PC-9 (cell line): ENCODE measurements around the gene B4GALT1. TPM values are rescaled to one million over a fixed set of nuclear protein-coding genes. Genes with fewer than 3 reads are reported as not detected.

Source experiments
- BruUV-seq: library from RNA; stranded (reverse); fragments of 400-500 nt; replicated peaks from 2 replicates; lab custom pipeline; 2021; lab: Mats Ljungman, UMichigan
- CTCF ChIA-PET: fragments of 300-600 bp; sonication (Branson Sonifier 250); formaldehyde crosslinking; loops from one replicate; lab custom pipeline; 2022; ENCODE audit warnings: antibody characterized with exemption; lab: Charles Lee
- POLR2A ChIA-PET: fragments of 300-600 bp; sonication (Branson Sonifier 250); formaldehyde crosslinking; loops from one replicate; lab custom pipeline; 2022; ENCODE audit warnings: antibody characterized with exemption; ENCODE audit not compliant: unreplicated experiment; lab: Charles Lee
- DNase-seq, 2 experiments: peaks; one replicate each; pipeline versions ENCODE4 v3.0.0 to v3.0.0-alpha.2; 2015 to 2022; ENCODE audit warnings: mixed read lengths in 1 of 2
- H2AFZ ChIP-seq: fragments of 200-600 bp; sonication (generic); 2 replicates; pipeline ENCODE4 v1.8.1; 2017; ENCODE audit warnings: antibody characterized with exemption
- H3F3A ChIP-seq: fragments of 200-600 bp; sonication (generic); 2 replicates; pipeline ENCODE4 v1.8.1; 2017; ENCODE audit warnings: antibody characterized with exemption, mild to moderate bottlenecking, low read depth; ENCODE audit not compliant: insufficient read depth
- H3K27ac ChIP-seq: fragments of 200-600 bp; sonication (generic); 2 replicates; pipeline ENCODE4 v1.6.1; 2016; ENCODE audit warnings: mixed run types
- H3K27me3 ChIP-seq: fragments of 200-600 bp; sonication (generic); 2 replicates; pipeline ENCODE4 v1.6.1; 2016; ENCODE audit warnings: low read depth, mixed run types; ENCODE audit not compliant: insufficient read depth
- H3K36me3 ChIP-seq: fragments of 200-600 bp; sonication (generic); 2 replicates; pipeline ENCODE4 v1.6.1; 2016; ENCODE audit warnings: low read depth, mixed run types
- H3K4me1 ChIP-seq: fragments of 200-600 bp; sonication (generic); replicated peaks from 2 replicates; pipeline ENCODE4 v1.6.1; 2016; ENCODE audit warnings: mixed run types; ENCODE audit not compliant: insufficient read depth
- H3K4me2 ChIP-seq: fragments of 200-600 bp; sonication (generic); 2 replicates; pipeline ENCODE4 v1.6.1; 2017; ENCODE audit warnings: mixed run types
- H3K4me3 ChIP-seq: fragments of 200-600 bp; sonication (generic); 2 replicates; pipeline ENCODE4 v1.6.1; 2016; ENCODE audit warnings: mixed run types
- H3K79me2 ChIP-seq: fragments of 200-600 bp; sonication (generic); 2 replicates; pipeline ENCODE4 v1.6.1; 2017; ENCODE audit warnings: low read depth, mixed run types
- H3K9me2 ChIP-seq: fragments of 200-600 bp; sonication (generic); 2 replicates; pipeline ENCODE4 v1.8.1; 2017; ENCODE audit warnings: mild to moderate bottlenecking; ENCODE audit not compliant: insufficient read depth
- H3K9me3 ChIP-seq: fragments of 200-600 bp; sonication (generic); 2 replicates; pipeline ENCODE4 v1.8.1; 2016; ENCODE audit warnings: low read depth; ENCODE audit not compliant: insufficient read depth
- H4K20me1 ChIP-seq: fragments of 200-600 bp; sonication (generic); 2 replicates; pipeline ENCODE4 v1.8.1; 2017; ENCODE audit not compliant: insufficient read depth
- EZH2 ChIP-seq: fragments of 200-600 bp; sonication (generic); IDR thresholded peaks from 2 replicates; pipeline ENCODE4 v1.8.0; 2017; ENCODE audit warnings: antibody characterized with exemption, low read depth
- intact Hi-C: fragments of 100-400 bp; cut with micrococcal nuclease; formaldehyde crosslinking; loops from one replicate; pipeline ENCODE4 v1.10.0; 2022; ENCODE audit not compliant: unreplicated experiment
- total RNA-seq: library from RNA; stranded (reverse); gene quantifications from 2 replicates; pipeline ENCODE4 v1.2.3, GENCODE V29; 2021
- TF ChIP-seq, protein P1 (sequence below): fragments of 200-600 bp; sonication (generic); conservative IDR thresholded peaks from 2 replicates; pipeline ENCODE4 v1.6.1; 2017; ENCODE audit warnings: mixed run types, antibody characterized with exemption, mild to moderate bottlenecking, moderate library complexity

Gene B4GALT1
- total RNA-seq, 1 experiment from 2014 or later, result 87.2 TPM

DNA sequence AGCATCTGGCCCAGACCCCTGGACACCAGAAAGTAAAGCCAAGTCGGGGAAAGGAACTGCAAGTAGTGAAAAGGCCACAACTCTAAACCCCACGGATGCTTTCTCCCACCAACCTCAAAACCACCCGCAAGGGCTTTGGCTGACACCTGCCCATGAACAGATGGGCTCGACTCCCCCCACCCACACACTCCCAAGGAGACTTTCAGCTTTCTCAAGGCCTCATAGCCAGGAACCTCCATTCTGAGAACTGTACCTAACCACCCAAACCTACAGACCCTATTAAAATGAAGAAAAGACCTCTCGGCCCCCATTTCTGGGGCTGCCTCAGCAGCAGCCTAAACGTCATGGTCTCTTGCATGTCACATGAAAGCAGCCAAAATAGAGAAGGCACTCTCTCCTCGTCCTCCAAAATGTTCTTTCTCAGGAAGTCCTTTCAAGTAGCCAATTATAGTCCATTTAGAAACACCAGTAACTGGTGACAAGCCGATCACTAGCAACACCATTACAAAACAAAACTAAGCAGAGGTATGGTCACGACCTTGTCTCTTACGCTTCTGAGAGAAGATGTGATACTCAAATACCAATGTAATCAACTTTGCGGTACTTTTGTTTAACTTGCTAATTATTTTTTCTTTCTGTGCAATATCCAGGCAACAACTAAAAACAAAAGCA is 2.9 kb downstream of the B4GALT1 start:
- no peak for DNase-seq
- Histone ChIP-seq H3K4me1 (peaks cover 67% of the 10 kb centered on the region), H3K27me3 (no peaks in the 10 kb centered on the region), H2AFZ (no peak overlapping the region), H3K9me3 (no peaks in the 10 kb centered on the region), H3K4me3 (peak overlapping the region; percentile 93; the same call in 1 of the 2 replicates), H3K27ac (peak overlapping the region; percentile 100), H4K20me1 (no peaks in the 10 kb centered on the region), H3K4me2 (peak overlapping the region; percentile 94), H3K9me2 (no peaks in the 10 kb centered on the region), H3F3A (peaks cover 55% of the 10 kb centered on the region), H3K36me3 (0 out of 2 replicates have a peak, but pooled peaks cover 3% of the 10 kb centered on the region), H3K79me2 (peaks cover 67% of the 10 kb centered on the region)
- BruUV-seq, result no TSS peak
- ChIA-PET POLR2A (no interaction called here), CTCF (no interaction called here)
- TF ChIP-seq, protein P1, sequence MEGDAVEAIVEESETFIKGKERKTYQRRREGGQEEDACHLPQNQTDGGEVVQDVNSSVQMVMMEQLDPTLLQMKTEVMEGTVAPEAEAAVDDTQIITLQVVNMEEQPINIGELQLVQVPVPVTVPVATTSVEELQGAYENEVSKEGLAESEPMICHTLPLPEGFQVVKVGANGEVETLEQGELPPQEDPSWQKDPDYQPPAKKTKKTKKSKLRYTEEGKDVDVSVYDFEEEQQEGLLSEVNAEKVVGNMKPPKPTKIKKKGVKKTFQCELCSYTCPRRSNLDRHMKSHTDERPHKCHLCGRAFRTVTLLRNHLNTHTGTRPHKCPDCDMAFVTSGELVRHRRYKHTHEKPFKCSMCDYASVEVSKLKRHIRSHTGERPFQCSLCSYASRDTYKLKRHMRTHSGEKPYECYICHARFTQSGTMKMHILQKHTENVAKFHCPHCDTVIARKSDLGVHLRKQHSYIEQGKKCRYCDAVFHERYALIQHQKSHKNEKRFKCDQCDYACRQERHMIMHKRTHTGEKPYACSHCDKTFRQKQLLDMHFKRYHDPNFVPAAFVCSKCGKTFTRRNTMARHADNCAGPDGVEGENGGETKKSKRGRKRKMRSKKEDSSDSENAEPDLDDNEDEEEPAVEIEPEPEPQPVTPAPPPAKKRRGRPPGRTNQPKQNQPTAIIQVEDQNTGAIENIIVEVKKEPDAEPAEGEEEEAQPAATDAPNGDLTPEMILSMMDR, result no peak
- no peak for TF ChIP-seq EZH2
- intact Hi-C loops, result no loop called here

DNA sequence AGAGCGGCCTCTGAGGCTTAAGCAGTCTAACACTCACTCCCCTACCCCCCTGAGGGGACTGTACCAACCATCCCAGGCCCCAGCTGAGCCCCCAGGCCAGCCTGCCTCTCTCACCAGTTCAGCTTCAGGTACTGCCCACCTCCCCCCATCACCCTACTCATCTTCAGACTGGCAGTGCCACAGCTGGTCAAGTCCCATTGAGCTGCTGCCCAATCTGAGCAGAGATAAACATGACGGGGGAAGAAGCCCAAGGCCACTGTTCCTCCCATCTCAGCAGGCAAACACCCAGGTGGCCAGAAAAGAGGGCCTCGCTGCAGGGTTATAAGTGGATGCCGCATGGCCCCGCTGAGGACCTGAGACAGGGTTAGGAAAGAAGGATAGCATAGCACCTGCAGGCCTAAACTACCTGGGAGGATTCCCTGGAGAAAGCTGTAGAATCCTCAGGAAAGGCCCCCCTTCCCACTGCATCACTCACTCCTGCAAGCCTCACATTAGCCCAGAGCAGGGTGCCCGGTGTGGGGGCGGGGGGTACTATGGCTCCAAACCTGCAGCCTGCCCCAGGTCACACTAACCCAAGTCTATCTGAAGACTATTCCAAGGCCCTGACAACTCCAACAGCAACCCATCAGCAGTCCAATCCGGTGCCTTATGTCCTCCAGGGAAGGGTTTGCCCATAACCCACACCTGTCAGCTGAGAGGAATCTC is 3.6 kb downstream of the B4GALT1 start:
- H3K4me3 ChIP-seq, result peak overlapping the region; percentile 93
- TF ChIP-seq, protein P1, result no peak
- no peak for TF ChIP-seq EZH2
- peak overlapping the region; percentile 94 for H3K4me2 ChIP-seq

DNA sequence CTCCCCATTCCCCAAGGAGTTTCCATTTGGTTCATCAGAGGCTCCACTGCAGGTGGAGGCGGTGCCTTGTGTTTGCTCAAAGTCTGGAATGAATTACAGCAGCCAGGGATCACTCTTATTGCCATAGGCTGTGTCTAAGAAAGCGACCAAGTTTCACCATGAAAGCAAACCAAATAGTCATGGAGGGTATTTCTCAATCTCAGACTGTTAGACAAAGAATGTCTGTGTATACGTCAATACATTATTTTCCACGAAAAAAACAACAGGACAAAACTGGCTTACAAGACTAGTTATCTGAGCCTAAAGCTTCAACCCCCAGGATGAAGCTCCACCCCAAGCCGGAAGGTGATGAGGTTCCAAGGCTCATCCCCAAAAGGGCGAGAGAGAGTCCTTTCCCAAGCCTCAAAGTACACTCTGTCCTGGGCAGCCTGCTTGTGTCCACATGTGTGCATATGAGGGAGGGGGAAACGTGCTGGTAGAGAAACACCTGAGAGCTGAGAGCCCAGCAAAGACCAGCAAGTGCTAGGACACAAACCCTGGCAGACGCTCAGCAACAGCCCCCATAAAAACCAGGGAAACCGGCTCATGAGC is 4.3 kb downstream of the B4GALT1 start:
- Histone ChIP-seq H3K4me3 (peak overlapping the region; percentile 93), H3K4me2 (peak overlapping the region; percentile 94), H3K9me2 (no peaks in the 10 kb centered on the region), H3K36me3 (0 out of 2 replicates have a peak, but pooled peaks cover 3% of the 10 kb centered on the region), H3K27me3 (no peaks in the 10 kb centered on the region), H4K20me1 (no peaks in the 10 kb centered on the region), H2AFZ (no peak overlapping the region), H3K79me2 (peaks cover 81% of the 10 kb centered on the region), H3K4me1 (peaks cover 74% of the 10 kb centered on the region), H3F3A (peaks cover 68% of the 10 kb centered on the region), H3K27ac (peak overlapping the region; percentile 99), H3K9me3 (no peaks in the 10 kb centered on the region)
- ChIA-PET POLR2A (interaction anchor here (0.5 kb wide), 1 partner anchor 50 kb away, joined by 5 read pairs; no protein-coding TSS in a partner anchor), CTCF (no interaction called here)
- peak in 1 of 2 experiments; percentile 83 for DNase-seq
- intact Hi-C loops, result no loop called here
- TF ChIP-seq, protein P1, result no peak
- TF ChIP-seq EZH2, result no peak
- BruUV-seq, result no TSS peak

More for the DNA sequence above, 3.6 kb downstream of the B4GALT1 start:
- Histone ChIP-seq H3K27me3 (no peaks in the 10 kb centered on the region), H2AFZ (no peak overlapping the region), H3K36me3 (0 out of 2 replicates have a peak, but pooled peaks cover 3% of the 10 kb centered on the region), H3K4me1 (peaks cover 74% of the 10 kb centered on the region), H3F3A (peaks cover 60% of the 10 kb centered on the region), H3K27ac (peak overlapping the region; percentile 100), H4K20me1 (no peaks in the 10 kb centered on the region), H3K9me3 (no peaks in the 10 kb centered on the region), H3K79me2 (peaks cover 74% of the 10 kb centered on the region), H3K9me2 (no peaks in the 10 kb centered on the region)
- no TSS peak for BruUV-seq
- CTCF ChIA-PET, result no interaction called here
- no peak for DNase-seq
- POLR2A ChIA-PET, result interaction anchor here (0.5 kb wide), 1 partner anchor 51 kb away, joined by 5 read pairs; no protein-coding TSS in a partner anchor
- intact Hi-C loops, result no loop called here
